PC-9 (cell line): ENCODE measurements around the gene FUT2. TPM values are rescaled to one million over a fixed set of nuclear protein-coding genes. Genes with fewer than 3 reads are reported as not detected.
A peak's percentile ranks its signal among the peaks of the same experiment; 100 is the strongest.

ENCODE experiments used
- BruUV-seq: library from RNA; stranded (reverse); fragments of 400-500 nt; replicated peaks from 2 replicates; lab custom pipeline; 2021; lab: Mats Ljungman, UMichigan
- CTCF ChIA-PET: fragments of 300-600 bp; sonication (Branson Sonifier 250); formaldehyde crosslinking; loops from one replicate; lab custom pipeline; 2022; ENCODE audit warnings: antibody characterized with exemption; lab: Charles Lee
- POLR2A ChIA-PET: fragments of 300-600 bp; sonication (Branson Sonifier 250); formaldehyde crosslinking; loops from one replicate; lab custom pipeline; 2022; ENCODE audit warnings: antibody characterized with exemption; ENCODE audit not compliant: unreplicated experiment; lab: Charles Lee
- DNase-seq, 2 experiments: peaks; one replicate each; pipeline versions ENCODE4 v3.0.0 to v3.0.0-alpha.2; 2015 to 2022; ENCODE audit warnings: mixed read lengths in 1 of 2
- H2AFZ ChIP-seq: fragments of 200-600 bp; sonication (generic); 2 replicates; pipeline ENCODE4 v1.8.1; 2017; ENCODE audit warnings: antibody characterized with exemption
- H3F3A ChIP-seq: fragments of 200-600 bp; sonication (generic); 2 replicates; pipeline ENCODE4 v1.8.1; 2017; ENCODE audit warnings: antibody characterized with exemption, mild to moderate bottlenecking, low read depth; ENCODE audit not compliant: insufficient read depth
- H3K27ac ChIP-seq: fragments of 200-600 bp; sonication (generic); 2 replicates; pipeline ENCODE4 v1.6.1; 2016; ENCODE audit warnings: mixed run types
- H3K27me3 ChIP-seq: fragments of 200-600 bp; sonication (generic); 2 replicates; pipeline ENCODE4 v1.6.1; 2016; ENCODE audit warnings: low read depth, mixed run types; ENCODE audit not compliant: insufficient read depth
- H3K36me3 ChIP-seq: fragments of 200-600 bp; sonication (generic); 2 replicates; pipeline ENCODE4 v1.6.1; 2016; ENCODE audit warnings: low read depth, mixed run types
- H3K4me1 ChIP-seq: fragments of 200-600 bp; sonication (generic); replicated peaks from 2 replicates; pipeline ENCODE4 v1.6.1; 2016; ENCODE audit warnings: mixed run types; ENCODE audit not compliant: insufficient read depth
- H3K4me2 ChIP-seq: fragments of 200-600 bp; sonication (generic); 2 replicates; pipeline ENCODE4 v1.6.1; 2017; ENCODE audit warnings: mixed run types
- H3K4me3 ChIP-seq: fragments of 200-600 bp; sonication (generic); 2 replicates; pipeline ENCODE4 v1.6.1; 2016; ENCODE audit warnings: mixed run types
- H3K79me2 ChIP-seq: fragments of 200-600 bp; sonication (generic); 2 replicates; pipeline ENCODE4 v1.6.1; 2017; ENCODE audit warnings: low read depth, mixed run types
- H3K9me2 ChIP-seq: fragments of 200-600 bp; sonication (generic); 2 replicates; pipeline ENCODE4 v1.8.1; 2017; ENCODE audit warnings: mild to moderate bottlenecking; ENCODE audit not compliant: insufficient read depth
- H3K9me3 ChIP-seq: fragments of 200-600 bp; sonication (generic); 2 replicates; pipeline ENCODE4 v1.8.1; 2016; ENCODE audit warnings: low read depth; ENCODE audit not compliant: insufficient read depth
- H4K20me1 ChIP-seq: fragments of 200-600 bp; sonication (generic); 2 replicates; pipeline ENCODE4 v1.8.1; 2017; ENCODE audit not compliant: insufficient read depth
- intact Hi-C: fragments of 100-400 bp; cut with micrococcal nuclease; formaldehyde crosslinking; loops from one replicate; pipeline ENCODE4 v1.10.0; 2022; ENCODE audit not compliant: unreplicated experiment
- total RNA-seq: library from RNA; stranded (reverse); gene quantifications from 2 replicates; pipeline ENCODE4 v1.2.3, GENCODE V29; 2021
- TF ChIP-seq, protein P1 (sequence below): fragments of 200-600 bp; sonication (generic); conservative IDR thresholded peaks from 2 replicates; pipeline ENCODE4 v1.6.1; 2017; ENCODE audit warnings: mixed run types, antibody characterized with exemption, mild to moderate bottlenecking, moderate library complexity

The FUT2 gene
- total RNA-seq, 1 experiment from 2014 or later: 8.7 TPM

DNA sequence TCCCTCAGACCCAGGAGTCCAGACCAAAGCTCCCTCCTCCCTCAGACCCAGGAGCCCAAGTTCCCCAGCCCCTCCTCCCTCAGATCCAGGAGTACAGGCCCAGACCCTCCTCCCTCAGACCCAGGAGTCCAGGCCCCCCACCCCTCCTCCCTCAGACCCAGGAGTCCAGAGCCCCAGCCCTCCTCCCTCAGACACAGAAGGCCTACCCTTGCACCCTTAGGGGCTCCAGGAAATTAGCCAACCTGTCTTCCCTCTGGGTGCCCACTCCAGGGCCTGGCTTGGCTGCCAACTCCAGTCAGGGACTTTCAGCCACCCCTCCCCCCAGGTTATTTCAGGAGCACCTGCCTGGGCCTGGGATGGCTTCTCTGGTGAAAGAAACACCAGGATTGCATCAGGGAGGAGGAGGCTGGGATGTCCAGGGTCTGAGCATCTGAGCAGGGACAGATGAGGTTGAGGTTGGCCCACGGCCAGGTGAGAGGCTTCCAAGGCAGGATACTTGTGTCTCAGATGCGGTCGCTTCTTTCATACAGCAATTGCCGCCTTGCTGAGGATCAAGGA, 59.4 kb downstream of the FUT2 start, which contains the start of gene FGF21:
TSS of gene FGF21 (plus strand) at position 441 of the 558 bp plus-strand sequence. CDS start 713 bp downstream, outside the sequence.
- Histone ChIP-seq H3K27me3 (no peaks in the 10 kb centered on the region), H3K4me2 (peak within 1 kb of the TSS; percentile 89), H3K79me2 (peaks cover 22% of the 10 kb centered on the region), H4K20me1 (no peaks in the 10 kb centered on the region; the same call in 1 of the 2 replicates), H3K36me3 (0 out of 2 replicates have a peak, but pooled peaks cover 7% of the 10 kb centered on the region), H3K27ac (peak within 1 kb of the TSS; percentile 59), H3K4me3 (peak within 1 kb of the TSS; percentile 39; the same call in 1 of the 2 replicates), H2AFZ (no peak within 1 kb of the TSS), H3F3A (peaks cover 11% of the 10 kb centered on the region; the same call in 1 of the 2 replicates), H3K9me2 (no peaks in the 10 kb centered on the region), H3K4me1 (peaks cover 43% of the 10 kb centered on the region), H3K9me3 (no peaks in the 10 kb centered on the region)
- no TSS peak for BruUV-seq
- ChIA-PET CTCF (no interaction called here), POLR2A (interaction anchor here (0.7 kb wide), 1 partner anchor 147 kb away, joined by 4 read pairs; no protein-coding TSS in a partner anchor)
- DNase-seq: no peak
- TF ChIP-seq, protein P1, sequence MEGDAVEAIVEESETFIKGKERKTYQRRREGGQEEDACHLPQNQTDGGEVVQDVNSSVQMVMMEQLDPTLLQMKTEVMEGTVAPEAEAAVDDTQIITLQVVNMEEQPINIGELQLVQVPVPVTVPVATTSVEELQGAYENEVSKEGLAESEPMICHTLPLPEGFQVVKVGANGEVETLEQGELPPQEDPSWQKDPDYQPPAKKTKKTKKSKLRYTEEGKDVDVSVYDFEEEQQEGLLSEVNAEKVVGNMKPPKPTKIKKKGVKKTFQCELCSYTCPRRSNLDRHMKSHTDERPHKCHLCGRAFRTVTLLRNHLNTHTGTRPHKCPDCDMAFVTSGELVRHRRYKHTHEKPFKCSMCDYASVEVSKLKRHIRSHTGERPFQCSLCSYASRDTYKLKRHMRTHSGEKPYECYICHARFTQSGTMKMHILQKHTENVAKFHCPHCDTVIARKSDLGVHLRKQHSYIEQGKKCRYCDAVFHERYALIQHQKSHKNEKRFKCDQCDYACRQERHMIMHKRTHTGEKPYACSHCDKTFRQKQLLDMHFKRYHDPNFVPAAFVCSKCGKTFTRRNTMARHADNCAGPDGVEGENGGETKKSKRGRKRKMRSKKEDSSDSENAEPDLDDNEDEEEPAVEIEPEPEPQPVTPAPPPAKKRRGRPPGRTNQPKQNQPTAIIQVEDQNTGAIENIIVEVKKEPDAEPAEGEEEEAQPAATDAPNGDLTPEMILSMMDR: no peak
- intact Hi-C loops: no loop called here

Other genes starting within 250 kb of the FUT2 start
- gene GRWD1, start 250.0 kb upstream of the FUT2 start, total RNA-seq: 35.5 and 44.2 TPM in 2 replicates
- gene KCNJ14, start 240.4 kb upstream of the FUT2 start, total RNA-seq: 5.4 and 8.3 TPM in 2 replicates
- gene CYTH2, start 226.6 kb upstream of the FUT2 start, total RNA-seq: 74.4 and 93.0 TPM in 2 replicates
- 13.9 and 19.6 TPM in 2 replicates for gene LMTK3, start 184.1 kb upstream of the FUT2 start, total RNA-seq
- 4.4 and 6.2 TPM in 2 replicates for gene SULT2B1, start 143.8 kb upstream of the FUT2 start, total RNA-seq
- not detected in 2 replicates for gene SPACA4, start 89.2 kb upstream of the FUT2 start, total RNA-seq
- 12.3 and 17.4 TPM in 2 replicates for gene FAM83E, start 80.9 kb upstream of the FUT2 start, total RNA-seq
- gene RPL18, start 76.8 kb upstream of the FUT2 start, total RNA-seq: 1,618 and 1,710 TPM in 2 replicates
- gene SPHK2, start 76.5 kb upstream of the FUT2 start, total RNA-seq: 18.4 and 20.0 TPM in 2 replicates
- gene DBP, start 58.6 kb upstream of the FUT2 start, total RNA-seq: 48.2 and 48.6 TPM in 2 replicates
- gene CA11, start 49.8 kb upstream of the FUT2 start, total RNA-seq: 11.0 and 12.2 TPM in 2 replicates
- 2.9 and 7.4 TPM in 2 replicates for gene NTN5, start 23.0 kb upstream of the FUT2 start, total RNA-seq
- gene MAMSTR, start 23.8 kb downstream of the FUT2 start, total RNA-seq: 2.6 and 3.9 TPM in 2 replicates
- gene RASIP1, start 44.6 kb downstream of the FUT2 start, total RNA-seq: 1.3 and 1.4 TPM in 2 replicates
- gene IZUMO1, start 50.9 kb downstream of the FUT2 start, total RNA-seq: 2.2 and 3.0 TPM in 2 replicates
- gene FUT1, start 56.7 kb downstream of the FUT2 start, total RNA-seq: 7.9 and 9.6 TPM in 2 replicates
- gene FGF21, start 59.6 kb downstream of the FUT2 start, total RNA-seq: 0.41 and 0.78 TPM in 2 replicates
- 69.7 and 70.5 TPM in 2 replicates for gene BCAT2, start 115.1 kb downstream of the FUT2 start, total RNA-seq
- 20.7 and 33.6 TPM in 2 replicates for gene HSD17B14, start 140.5 kb downstream of the FUT2 start, total RNA-seq
- 0.79 and 1.8 TPM in 2 replicates for gene PLEKHA4, start 172.6 kb downstream of the FUT2 start, total RNA-seq
- gene PPP1R15A, start 176.4 kb downstream of the FUT2 start, total RNA-seq: 49.5 and 53.6 TPM in 2 replicates
- not detected in 2 replicates for gene TULP2, start 202.8 kb downstream of the FUT2 start, total RNA-seq
- gene NUCB1, start 204.3 kb downstream of the FUT2 start, total RNA-seq: 185 and 216 TPM in 2 replicates
- 2.0 and 2.4 TPM in 2 replicates for gene DHDH, start 237.7 kb downstream of the FUT2 start, total RNA-seq